Inflammatory macrophage (primary cell): ENCODE results near the gene GMDS.
"Not testable (repeated sequence)": the region's sequence is repeated elsewhere in the genome, so short reads cannot be mapped to it uniquely, and the experiment has no call there.

Experiments used
- DNase-seq, 2 donors: peaks; one replicate each; pipeline ENCODE4 v3.0.0-alpha.2; 2020 to 2022

The GMDS gene

DNA sequence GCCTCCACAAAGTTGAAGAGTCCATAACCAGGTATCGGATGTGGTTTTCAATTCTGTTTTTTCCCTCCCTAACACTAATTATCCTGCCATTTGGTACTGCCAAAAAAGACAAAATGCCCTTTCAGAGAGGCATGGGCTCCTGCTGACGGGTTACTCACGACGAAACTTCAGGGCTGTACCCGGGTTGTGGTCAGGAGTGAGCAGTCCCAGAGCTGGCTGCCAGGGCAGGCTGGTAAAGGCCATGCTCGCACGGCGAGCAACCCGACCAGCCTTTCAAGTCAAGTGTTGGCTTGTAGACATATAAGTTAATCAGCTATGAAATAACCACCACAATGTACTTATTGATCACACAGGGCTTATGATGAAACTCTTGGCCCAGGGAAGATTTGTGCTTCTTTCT, 483.2 kb downstream of the GMDS start:
- DNase-seq, result no peak

DNA sequence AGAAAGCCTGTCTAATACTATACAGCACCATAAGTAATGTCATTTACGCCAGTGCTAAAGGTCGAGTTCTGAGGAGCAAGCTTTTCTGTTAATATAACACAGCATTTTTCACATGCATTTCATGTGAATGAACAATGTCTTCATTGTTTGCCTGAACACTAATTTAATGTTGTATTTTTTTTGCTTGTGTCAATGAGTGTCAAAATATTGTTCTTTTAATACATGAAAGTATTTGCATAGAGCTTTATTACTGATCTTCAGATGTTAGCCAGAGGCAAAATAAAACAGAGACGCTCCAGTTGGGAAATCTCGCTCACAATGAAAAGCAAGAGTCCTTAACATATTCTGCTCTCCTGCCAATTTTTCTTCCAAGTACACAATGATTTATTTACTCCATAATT, 483.9 kb downstream of the GMDS start:
- no peak for DNase-seq

GRCh38 chr6:1760876-1761275, 484.5 kb downstream of the GMDS start:
- DNase-seq, result no peak

DNA sequence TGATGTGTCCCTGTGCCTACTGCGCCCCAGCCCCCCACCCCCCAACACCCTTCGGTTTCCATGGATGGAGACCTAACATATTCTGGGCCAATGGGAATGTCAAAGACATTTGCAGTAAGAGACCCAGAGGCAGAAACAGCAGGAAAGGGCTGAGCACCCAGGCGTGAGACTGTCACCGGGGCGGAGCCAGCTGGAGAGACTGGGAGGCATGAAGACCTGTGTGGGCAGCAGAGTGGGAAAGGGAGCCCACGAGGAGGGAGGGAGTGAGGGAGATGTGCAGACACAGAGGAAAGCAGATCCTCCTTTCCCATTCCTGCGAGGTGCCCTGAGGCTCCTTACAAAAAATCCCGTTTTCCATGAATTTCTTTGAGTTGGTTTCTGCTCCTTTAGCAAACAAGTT, 485.5 kb downstream of the GMDS start:
- DNase-seq, result no peak

- DNase-seq, result no peak
Measured at GRCh38 chr6:1758076-1758679, 487.2 kb downstream of the GMDS start.

GRCh38 chr6:1757131-1757530, 488.3 kb downstream of the GMDS start:
- DNase-seq, result no peak

- DNase-seq, result no peak
Measured at GRCh38 chr6:1756472-1757129, 488.8 kb downstream of the GMDS start.

DNA sequence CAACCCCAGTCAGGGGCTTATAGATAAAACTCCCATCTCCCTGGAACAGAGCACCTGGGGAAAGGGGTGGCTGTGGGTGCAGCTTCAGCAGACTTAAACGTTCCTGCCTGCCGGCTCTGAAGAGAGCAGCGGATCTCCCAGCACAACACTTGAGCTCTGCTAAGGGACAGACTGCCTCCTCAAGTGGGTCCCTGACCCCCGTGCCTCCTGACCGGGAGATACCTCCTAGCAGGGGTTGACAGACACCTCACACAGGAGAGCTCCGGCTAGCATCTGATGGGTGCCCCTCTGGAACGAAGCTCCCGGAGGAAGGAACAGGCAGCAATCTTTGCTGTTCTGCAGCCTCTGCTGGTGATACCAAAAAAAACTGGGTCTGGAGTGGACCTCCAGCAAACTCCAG, 494.3 kb downstream of the GMDS start:
- not testable (repeated sequence) for DNase-seq

DNA sequence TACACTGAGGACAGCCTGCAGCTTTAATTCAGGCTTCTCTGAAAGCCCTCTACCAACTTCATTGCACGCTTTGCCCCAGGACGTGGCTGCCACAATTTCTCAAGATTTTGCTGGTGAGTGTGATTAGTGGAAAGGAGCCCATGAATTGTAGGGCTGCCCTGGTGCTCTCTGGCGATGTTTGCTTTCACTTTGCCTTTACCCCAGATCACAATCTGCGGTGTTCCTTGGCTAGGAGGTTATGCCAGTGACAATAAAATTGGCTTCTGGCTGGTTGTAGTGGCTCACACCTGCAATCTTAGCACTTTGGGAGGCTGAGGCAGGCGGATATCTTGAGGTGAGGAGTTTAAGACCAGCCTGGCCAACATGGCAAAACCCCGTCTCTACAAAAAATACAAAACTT, 496.4 kb downstream of the GMDS start:
- DNase-seq, result no peak

DNA sequence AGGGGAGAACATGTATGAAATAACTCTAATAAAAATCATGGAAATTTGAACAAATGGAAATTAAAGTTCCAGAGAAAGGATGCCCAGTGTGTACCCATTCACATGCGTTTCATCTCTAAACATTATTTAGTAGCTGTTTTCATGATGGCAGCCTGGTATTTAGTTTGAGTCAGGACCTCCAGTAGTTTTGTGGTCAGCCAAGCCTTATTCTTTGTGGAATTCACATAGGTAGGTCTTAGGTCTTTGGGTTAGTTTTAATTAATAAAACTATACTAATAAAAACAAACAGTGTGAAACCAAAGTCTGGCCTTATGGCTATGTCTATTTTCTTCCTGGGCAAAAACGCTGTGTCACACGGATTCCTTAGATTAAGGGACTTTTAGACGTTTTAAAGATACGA, 497.9 kb downstream of the GMDS start:
- DNase-seq, result no peak

GRCh38 chr6:1747003-1747402, 498.4 kb downstream of the GMDS start:
- DNase-seq, result no peak

DNA sequence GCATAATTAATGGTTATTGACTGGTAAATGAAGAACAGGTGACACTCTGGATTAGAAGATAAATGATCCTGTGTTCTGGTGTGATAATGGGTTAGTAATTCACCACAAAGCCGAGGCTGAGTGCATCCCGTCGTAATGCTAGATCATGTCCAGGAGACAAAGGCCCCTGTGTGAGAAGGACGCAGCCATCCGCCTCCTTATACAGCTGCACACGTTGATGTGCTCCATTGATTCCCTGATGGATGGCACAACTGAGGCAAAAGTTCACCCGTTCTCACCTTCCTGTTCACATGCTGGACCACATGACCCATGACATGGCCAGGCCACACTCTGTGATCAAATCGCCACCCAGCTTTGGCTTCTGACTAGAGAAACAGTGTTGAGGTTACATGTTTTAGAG, 499.6 kb downstream of the GMDS start:
- no peak for DNase-seq

GRCh38 chr6:1744543-1744942, 500.9 kb downstream of the GMDS start:
- no peak for DNase-seq

DNA sequence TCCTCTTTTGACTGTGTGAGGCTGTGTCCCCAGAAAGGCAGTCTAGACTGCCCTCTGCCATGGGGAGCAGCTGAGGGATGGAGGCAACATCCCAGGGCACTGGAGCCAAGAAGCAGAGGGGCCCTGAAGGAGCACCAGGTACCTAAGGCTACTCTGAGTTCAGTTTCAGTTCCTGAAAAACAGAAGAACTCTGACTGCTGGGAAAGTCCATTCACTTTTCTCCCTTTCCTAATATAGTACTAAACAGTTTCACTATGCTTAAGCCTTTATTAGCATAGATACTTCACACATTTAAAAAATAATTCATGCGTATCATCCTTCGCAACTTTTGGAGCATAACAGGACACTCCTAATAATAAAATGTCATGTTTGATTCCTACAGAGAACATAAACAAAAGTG, 505.7 kb downstream of the GMDS start:
- DNase-seq, result no peak

GRCh38 chr6:1739220-1739619, 506.2 kb downstream of the GMDS start:
- no peak for DNase-seq

GRCh38 chr6:1738558-1739081, 506.8 kb downstream of the GMDS start:
- DNase-seq, result no peak

DNA sequence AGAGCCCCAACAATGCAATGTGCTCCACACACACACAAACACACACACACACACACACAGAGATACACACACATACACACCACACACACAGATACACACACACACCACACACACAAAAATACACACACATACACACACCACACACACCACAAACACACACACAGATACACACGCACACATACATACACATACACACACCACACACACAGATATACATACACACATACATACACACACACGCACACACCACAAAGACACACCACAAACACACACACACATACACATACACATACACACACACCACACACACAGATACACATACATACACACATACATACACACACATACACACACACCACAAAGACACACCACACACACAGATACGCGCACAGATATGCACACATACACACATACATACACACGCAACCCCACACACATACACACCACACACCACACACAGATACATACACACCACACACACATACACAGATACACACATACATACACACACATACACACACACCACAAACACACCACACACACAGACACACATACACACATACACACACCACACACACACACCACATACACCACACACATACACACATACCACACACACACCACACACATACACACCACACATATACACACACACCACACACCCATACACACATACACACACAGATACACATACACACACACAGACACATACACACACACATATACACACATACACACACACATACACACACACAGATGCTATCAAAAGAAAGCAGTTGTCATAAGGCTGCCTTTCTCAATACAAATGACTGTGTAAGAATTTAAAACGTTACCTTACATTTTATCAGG, 507.7 kb downstream of the GMDS start:
- DNase-seq, result no peak

DNA sequence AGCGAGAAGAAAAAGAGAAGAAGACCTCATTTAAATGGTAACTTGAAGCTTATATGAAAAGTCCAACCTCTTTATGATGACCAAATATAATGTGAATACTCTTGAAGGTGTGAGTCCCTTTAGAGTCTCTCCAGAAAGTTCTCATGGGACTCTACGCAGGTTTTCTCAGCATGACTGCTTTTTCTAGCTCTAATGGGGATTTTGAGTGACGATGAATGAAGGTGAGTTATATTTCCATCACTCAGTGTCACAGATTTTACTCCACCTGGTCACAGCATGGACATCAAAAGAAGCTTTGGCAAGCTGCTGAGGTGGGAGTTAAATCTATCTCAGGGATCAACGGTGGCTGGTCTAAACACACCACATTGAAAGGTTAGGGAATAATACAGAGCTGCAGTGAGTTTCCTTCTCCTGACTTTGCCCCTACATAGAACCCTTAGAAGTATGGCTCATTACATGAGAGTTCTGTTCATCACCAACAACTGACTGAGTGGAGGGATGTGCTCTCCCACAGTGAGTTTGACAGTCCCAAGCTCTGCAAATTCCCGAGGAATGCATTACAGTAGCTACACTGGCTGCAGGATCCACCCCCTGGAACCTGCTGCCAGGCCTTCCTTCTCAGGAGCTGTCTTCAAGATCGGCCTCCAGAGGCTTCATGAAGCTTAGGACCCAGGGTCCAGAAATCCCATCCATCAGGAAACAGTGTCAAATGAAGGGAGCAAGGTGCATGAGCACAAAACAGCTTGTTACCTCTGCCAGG, 508.9 kb downstream of the GMDS start:
- DNase-seq, result no peak

DNA sequence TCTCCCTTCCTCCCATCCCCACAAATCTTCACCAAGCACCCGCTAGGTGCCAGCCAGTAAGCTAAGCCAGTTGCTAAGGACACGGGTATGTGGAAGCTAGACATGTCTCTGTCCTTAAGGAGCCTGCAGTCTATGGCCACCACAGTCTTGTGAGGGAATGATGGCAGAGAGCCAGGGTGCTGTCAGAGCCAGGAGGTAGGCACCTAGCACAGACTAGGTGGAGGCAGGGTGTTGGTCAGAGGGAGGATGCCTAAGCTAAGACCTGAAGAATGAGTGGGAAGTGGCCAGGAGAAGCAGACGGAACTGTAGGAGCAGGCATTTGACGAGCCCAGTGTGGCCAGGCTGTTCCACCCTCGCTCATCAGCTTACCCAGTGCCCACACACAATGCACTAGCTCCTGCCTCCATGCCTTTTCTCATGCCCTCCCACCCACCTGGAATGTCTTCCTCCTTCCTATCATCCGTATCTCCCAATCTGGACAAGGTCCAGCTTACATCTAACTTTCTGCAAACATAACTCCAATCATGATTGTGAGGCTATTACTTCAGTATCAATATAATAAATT, 510.1 kb downstream of the GMDS start:
- no peak for DNase-seq

- DNase-seq, result no peak
Measured at GRCh38 chr6:1730882-1731281, 514.5 kb downstream of the GMDS start.

- no peak for DNase-seq
Measured at GRCh38 chr6:1729750-1730140, 515.7 kb downstream of the GMDS start.

GRCh38 chr6:1729133-1729749, 516.2 kb downstream of the GMDS start:
- no peak for DNase-seq
